SK-N-SH (cell line): ENCODE measurements around the gene SLC13A3.

Experiments
- CHD2 ChIP-seq: fragments of 150-350 bp; IDR thresholded peaks from 2 replicates; pipeline ENCODE4 v1.6.1; 2018; ENCODE audit warnings: low read length; ENCODE audit not compliant: partially characterized antibody
- EP300 ChIP-seq, 2 experiments: IDR thresholded peaks; 2 replicates each; pipeline versions ENCODE4 v1.4.0 to v1.6.1; 2012; ENCODE audit warnings: borderline replicate concordance in 1 of 2, low read depth in 1 of 2, low read length in 1 of 2
- JUND ChIP-seq: IDR thresholded peaks from 2 replicates; pipeline ENCODE4 v1.4.0; 2012
- POLR2AphosphoS5 ChIP-seq: IDR thresholded peaks from 2 replicates; pipeline ENCODE4 v1.6.1; 2012; ENCODE audit warnings: low read depth, low read length
- RAD21 ChIP-seq: IDR thresholded peaks from 2 replicates; pipeline ENCODE4 v1.6.1; 2012; ENCODE audit warnings: mild to moderate bottlenecking, low read length
- TAF1 ChIP-seq: IDR thresholded peaks from 2 replicates; pipeline ENCODE4 v1.6.1; 2012; ENCODE audit warnings: low read depth, mild to moderate bottlenecking, low read length, moderate library complexity, borderline replicate concordance
- TCF12 ChIP-seq: IDR thresholded peaks from 2 replicates; pipeline ENCODE4 v1.4.0; 2012
- TEAD4 ChIP-seq: IDR thresholded peaks from 2 replicates; pipeline ENCODE4 v1.4.0; 2012; ENCODE audit warnings: mild to moderate bottlenecking, borderline replicate concordance; ENCODE audit not compliant: insufficient read depth
- YY1 ChIP-seq: IDR thresholded peaks from 2 replicates; pipeline ENCODE4 v1.4.0; 2012; ENCODE audit warnings: low read depth, mild to moderate bottlenecking
- TF ChIP-seq, protein P1 (sequence below): IDR thresholded peaks from 2 replicates; pipeline ENCODE4 v1.4.0; 2012; ENCODE audit warnings: low read depth
- TF ChIP-seq, protein P2 (sequence below): fragments of 200-600 bp; sonication (generic); IDR thresholded peaks from 2 replicates; pipeline ENCODE4 v1.6.1; 2017; ENCODE audit warnings: antibody characterized with exemption, mild to moderate bottlenecking, moderate library complexity
- TF ChIP-seq, protein P3 (sequence below): IDR thresholded peaks from 2 replicates; pipeline ENCODE4 v1.6.1; 2012; ENCODE audit warnings: mild to moderate bottlenecking, low read depth, low read length, moderate library complexity

DNA sequence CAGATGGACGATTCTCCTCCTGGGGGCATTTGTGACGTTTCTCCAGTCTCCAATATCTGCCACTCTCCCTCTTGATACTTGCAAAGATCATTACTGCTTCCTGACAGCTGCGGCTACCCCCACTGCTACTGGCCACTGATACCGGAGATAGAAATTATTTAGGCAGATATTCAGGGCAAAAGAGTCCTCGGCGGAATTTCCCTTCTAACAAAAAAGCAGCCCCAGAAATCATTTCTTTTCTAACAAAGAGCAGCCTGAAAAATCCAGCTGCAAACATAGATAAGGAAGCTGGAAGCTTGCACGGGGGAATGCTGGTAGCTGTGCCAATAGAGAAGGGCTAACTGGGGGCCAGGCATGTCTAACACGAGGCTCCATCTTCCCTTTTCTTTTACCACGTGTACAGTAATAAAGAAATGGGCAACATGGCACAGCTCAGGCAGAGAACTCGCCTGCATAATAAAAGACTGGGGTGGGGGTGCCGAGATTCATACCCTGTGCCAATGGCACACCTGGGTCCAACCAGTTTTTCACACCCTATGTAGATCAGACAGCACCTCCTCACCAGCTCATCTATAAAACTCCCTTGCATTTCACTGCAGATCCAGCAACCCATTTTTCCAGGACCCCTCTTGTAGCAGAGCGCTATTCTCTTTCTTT, 31.9 kb upstream of the SLC13A3 start:
- TF ChIP-seq, protein P1, sequence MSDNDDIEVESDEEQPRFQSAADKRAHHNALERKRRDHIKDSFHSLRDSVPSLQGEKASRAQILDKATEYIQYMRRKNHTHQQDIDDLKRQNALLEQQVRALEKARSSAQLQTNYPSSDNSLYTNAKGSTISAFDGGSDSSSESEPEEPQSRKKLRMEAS, result no peak
- TF ChIP-seq CHD2 (no peak), POLR2AphosphoS5 (no peak), TEAD4 (no peak), TCF12 (no peak), YY1 (no peak), TAF1 (no peak), RAD21 (no peak), EP300 (IDR thresholded peaks at IDR 0.05; ENCODE audit: borderline replicate concordance in 1 of 2, low read depth in 1 of 2, low read length in 1 of 2) (no peak), JUND (no peak)
- TF ChIP-seq, protein P2, sequence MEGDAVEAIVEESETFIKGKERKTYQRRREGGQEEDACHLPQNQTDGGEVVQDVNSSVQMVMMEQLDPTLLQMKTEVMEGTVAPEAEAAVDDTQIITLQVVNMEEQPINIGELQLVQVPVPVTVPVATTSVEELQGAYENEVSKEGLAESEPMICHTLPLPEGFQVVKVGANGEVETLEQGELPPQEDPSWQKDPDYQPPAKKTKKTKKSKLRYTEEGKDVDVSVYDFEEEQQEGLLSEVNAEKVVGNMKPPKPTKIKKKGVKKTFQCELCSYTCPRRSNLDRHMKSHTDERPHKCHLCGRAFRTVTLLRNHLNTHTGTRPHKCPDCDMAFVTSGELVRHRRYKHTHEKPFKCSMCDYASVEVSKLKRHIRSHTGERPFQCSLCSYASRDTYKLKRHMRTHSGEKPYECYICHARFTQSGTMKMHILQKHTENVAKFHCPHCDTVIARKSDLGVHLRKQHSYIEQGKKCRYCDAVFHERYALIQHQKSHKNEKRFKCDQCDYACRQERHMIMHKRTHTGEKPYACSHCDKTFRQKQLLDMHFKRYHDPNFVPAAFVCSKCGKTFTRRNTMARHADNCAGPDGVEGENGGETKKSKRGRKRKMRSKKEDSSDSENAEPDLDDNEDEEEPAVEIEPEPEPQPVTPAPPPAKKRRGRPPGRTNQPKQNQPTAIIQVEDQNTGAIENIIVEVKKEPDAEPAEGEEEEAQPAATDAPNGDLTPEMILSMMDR, result no peak
- TF ChIP-seq, protein P3, sequence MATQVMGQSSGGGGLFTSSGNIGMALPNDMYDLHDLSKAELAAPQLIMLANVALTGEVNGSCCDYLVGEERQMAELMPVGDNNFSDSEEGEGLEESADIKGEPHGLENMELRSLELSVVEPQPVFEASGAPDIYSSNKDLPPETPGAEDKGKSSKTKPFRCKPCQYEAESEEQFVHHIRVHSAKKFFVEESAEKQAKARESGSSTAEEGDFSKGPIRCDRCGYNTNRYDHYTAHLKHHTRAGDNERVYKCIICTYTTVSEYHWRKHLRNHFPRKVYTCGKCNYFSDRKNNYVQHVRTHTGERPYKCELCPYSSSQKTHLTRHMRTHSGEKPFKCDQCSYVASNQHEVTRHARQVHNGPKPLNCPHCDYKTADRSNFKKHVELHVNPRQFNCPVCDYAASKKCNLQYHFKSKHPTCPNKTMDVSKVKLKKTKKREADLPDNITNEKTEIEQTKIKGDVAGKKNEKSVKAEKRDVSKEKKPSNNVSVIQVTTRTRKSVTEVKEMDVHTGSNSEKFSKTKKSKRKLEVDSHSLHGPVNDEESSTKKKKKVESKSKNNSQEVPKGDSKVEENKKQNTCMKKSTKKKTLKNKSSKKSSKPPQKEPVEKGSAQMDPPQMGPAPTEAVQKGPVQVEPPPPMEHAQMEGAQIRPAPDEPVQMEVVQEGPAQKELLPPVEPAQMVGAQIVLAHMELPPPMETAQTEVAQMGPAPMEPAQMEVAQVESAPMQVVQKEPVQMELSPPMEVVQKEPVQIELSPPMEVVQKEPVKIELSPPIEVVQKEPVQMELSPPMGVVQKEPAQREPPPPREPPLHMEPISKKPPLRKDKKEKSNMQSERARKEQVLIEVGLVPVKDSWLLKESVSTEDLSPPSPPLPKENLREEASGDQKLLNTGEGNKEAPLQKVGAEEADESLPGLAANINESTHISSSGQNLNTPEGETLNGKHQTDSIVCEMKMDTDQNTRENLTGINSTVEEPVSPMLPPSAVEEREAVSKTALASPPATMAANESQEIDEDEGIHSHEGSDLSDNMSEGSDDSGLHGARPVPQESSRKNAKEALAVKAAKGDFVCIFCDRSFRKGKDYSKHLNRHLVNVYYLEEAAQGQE, result no peak
